Measurements from ENCODE around the gene SUPT7L.

GRCh38 chr2:27645197-27645596, 18.2 kb downstream of the SUPT7L start:
- TF ChIP-seq, protein P1, sequence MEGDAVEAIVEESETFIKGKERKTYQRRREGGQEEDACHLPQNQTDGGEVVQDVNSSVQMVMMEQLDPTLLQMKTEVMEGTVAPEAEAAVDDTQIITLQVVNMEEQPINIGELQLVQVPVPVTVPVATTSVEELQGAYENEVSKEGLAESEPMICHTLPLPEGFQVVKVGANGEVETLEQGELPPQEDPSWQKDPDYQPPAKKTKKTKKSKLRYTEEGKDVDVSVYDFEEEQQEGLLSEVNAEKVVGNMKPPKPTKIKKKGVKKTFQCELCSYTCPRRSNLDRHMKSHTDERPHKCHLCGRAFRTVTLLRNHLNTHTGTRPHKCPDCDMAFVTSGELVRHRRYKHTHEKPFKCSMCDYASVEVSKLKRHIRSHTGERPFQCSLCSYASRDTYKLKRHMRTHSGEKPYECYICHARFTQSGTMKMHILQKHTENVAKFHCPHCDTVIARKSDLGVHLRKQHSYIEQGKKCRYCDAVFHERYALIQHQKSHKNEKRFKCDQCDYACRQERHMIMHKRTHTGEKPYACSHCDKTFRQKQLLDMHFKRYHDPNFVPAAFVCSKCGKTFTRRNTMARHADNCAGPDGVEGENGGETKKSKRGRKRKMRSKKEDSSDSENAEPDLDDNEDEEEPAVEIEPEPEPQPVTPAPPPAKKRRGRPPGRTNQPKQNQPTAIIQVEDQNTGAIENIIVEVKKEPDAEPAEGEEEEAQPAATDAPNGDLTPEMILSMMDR (IDR thresholded peaks at IDR 0.05) = no peak
- TF ChIP-seq, protein P2, sequence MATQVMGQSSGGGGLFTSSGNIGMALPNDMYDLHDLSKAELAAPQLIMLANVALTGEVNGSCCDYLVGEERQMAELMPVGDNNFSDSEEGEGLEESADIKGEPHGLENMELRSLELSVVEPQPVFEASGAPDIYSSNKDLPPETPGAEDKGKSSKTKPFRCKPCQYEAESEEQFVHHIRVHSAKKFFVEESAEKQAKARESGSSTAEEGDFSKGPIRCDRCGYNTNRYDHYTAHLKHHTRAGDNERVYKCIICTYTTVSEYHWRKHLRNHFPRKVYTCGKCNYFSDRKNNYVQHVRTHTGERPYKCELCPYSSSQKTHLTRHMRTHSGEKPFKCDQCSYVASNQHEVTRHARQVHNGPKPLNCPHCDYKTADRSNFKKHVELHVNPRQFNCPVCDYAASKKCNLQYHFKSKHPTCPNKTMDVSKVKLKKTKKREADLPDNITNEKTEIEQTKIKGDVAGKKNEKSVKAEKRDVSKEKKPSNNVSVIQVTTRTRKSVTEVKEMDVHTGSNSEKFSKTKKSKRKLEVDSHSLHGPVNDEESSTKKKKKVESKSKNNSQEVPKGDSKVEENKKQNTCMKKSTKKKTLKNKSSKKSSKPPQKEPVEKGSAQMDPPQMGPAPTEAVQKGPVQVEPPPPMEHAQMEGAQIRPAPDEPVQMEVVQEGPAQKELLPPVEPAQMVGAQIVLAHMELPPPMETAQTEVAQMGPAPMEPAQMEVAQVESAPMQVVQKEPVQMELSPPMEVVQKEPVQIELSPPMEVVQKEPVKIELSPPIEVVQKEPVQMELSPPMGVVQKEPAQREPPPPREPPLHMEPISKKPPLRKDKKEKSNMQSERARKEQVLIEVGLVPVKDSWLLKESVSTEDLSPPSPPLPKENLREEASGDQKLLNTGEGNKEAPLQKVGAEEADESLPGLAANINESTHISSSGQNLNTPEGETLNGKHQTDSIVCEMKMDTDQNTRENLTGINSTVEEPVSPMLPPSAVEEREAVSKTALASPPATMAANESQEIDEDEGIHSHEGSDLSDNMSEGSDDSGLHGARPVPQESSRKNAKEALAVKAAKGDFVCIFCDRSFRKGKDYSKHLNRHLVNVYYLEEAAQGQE (IDR thresholded peaks at IDR 0.05; ENCODE audit: insufficient read depth in 1 of 2, low read depth in 2 of 2, low read length in 1 of 2) = no peak
- TF ChIP-seq SIN3A (IDR thresholded peaks at IDR 0.05; ENCODE audit: borderline replicate concordance, insufficient read depth, low read depth, low read length) (no peak), POLR2AphosphoS5 (IDR thresholded peaks at IDR 0.05; ENCODE audit: low read depth, low read length) (no peak), TCF7L2 (IDR thresholded peaks at IDR 0.05; ENCODE audit: low read depth, low read length) (no peak)

Data from Panc1 (cell line).